HG03342 (cell line): ENCODE measurements around the gene GSK3A.

ENCODE experiments used
- ATAC-seq: cut with Tn5 transposase; IDR thresholded peaks from one replicate; pipeline ENCODE4 v1.9.1; 2021; ENCODE audit warnings: mild to moderate bottlenecking, moderate library complexity; ENCODE audit not compliant: unreplicated experiment

Gene GSK3A

DNA sequence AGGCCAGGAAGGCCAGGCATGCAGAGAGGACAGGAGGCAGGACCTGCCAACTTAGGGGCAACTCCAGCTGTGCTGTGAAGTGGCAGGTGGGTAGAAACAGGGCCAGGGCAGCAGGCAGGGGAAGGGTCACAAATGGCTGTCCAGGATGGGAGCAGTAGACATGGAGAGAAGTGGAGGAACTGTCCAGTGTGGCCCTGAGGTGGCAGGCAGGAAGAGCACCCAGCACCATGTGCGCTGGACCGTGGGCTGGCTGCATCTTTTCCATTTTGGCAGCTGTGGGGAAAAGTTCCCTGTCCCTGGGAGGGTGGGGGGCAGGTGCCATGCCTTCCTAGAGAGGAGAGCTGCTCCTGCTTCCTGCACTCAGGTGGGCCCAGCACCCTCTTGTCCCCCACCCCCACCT is 38.7 kb downstream of the GSK3A start:
- ATAC-seq = no peak

DNA sequence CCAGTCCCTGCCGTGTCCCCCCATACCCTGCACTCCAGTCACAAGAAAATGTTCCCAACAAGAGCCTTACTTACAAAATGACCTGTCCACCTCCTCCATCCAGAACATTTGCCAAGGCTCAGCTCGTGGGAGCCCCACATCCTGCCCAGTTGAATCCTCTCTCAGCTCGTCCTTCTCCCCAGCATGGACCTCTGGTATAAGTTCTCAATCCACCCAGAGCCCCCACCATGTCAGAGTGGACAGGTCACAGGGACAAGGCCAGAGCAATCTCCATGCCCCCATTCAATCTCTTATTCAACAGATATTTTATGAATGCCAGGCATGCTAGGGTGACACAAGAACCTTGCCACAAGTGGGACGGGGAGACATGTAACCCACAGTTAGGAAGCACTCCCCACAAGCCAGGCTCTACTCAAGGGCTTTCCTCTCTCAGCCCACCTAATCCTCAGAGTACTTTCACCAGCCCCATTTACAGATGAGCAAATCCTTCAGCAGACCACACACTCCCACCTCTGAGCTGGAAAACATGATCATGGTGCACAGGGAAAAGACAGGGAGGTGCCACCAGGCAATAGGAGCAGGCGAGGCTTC is 40.0 kb downstream of the GSK3A start:
- ATAC-seq = no peak

DNA sequence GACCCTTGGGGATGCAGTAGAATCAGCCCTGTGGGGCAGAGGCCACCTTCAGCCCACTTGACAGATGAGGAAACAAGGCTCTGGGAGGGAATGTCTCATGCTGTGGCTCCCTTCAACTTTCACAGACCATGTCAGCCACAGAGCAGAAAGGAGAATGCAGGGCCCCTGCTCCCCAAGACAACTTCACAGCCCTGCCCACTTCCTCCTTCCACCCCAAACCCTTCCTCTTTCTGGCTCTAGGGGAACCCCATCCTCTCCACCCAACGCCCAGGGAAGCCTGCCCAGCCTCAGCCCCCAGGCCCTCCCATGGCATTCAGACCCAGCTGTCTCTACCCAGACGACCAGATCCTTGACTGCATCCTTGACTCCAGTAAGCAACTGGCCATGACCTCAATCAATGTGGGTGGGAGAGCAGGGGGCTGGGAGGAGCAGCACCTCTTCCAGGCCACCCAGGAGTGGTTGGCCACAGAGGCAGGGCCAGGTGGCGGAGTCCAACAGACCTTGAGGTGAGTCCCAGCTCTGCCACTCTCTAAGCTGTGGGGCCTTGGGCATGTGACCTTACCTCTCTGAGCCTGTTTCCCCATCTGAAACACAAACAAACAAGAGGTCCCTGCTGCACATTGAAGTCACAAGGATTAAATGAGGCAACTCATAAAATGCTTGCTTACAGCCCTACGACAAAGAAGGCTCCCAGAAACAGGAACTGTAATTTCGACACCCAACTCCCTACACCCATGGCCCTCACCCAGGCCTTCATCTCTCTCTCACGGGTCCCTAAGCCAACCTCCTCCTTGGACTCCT is 40.7 kb downstream of the GSK3A start:
- ATAC-seq = peak; percentile 40

DNA sequence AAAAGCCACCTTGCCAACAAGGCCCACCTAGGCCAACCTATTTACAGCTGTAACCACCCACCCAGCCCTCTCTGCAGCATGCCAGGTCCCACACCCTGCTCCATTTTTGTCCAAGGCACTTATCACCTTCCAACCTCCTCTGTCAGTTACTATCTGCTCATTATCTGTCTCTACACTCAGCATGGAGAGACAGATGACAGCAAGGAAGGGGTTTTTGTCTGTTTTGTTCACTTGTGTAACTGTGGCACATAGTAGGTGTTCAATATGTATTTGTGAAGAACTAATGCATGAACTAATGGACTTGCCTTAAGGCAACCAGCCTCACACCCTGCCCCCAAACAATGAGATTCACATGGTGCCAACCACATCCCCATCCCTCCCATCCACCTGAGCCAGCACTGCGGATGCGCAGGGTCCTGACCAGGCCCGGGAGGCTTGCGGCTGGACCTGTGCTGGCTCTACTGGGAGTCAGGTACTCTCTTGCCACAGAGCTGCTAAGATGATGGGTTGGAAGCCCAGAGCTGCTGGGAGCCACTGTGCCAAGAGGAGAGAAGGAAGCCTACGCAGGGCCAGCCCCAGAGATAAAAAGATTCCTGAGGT is 42.2 kb downstream of the GSK3A start:
- ATAC-seq = no peak

DNA sequence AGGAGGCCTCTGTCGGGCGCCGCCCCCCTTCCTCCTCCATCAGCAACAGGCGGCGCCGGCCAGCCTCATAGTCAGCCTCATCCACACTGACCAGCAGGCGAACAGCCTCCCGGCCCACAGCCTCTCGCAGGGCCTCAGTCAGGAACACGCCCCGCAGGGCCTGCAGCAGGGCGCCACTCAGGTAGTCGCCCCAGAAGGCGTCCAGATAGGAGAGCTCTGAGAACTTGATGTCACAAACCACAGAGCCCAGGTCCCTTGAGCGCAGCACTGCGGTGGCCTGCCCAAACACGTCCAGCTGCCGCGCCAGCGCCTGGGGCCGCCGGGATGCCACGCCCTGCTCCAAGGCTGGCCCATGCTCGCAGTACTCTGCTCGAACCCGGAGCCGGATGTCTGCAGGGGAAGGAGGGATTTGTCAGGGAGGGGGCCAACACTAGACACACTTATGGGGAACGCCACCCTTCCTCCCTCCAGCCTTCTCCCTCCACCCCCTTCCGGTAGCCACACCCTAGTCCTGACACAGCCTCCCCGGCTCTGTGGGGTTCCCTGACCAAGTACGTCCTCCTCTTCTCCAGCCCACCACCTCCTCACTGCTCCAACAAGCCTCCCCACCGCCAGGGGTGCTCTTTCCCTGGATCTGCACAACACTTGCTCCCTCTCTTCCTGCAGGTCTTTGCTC is 42.8 kb downstream of the GSK3A start:
- peak; percentile 31 for ATAC-seq

DNA sequence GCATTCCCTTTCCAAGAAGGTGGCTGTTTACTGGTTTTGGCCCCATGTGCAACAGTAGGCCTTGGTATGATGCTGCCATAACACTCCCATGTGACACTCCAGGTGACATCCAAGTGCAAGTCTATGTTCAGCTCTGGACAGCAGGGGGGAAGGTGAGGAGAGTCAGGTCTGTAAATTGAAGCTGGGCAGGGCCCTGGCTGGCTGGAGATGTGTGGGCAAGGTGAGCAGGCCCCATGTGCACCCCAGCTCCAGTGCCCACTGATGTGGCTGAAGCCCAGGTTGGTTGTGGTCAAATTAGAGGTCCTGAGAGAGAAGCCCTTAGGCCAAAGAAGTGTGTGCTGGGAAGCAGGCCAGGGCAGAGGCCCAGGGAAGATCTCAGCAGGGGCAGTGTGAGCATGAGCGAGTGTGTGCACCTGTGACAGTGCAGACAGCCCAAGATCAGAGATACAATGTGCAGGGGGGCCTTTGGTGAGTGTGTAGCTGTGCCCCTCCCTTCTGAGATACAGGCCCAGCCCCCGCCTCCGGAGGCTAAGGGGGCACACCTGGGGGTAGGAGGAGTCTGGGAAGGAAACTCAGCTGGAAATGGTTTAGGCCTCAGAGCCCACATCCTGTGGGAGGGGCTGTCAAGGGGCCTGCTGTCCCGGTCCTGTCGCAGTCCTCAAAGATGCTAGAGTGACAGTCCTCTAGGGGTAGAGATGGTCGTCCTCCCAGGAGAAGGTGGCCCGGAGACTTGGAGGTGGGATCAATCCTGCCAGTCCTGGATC is 43.5 kb downstream of the GSK3A start:
- ATAC-seq = peak; percentile 33

DNA sequence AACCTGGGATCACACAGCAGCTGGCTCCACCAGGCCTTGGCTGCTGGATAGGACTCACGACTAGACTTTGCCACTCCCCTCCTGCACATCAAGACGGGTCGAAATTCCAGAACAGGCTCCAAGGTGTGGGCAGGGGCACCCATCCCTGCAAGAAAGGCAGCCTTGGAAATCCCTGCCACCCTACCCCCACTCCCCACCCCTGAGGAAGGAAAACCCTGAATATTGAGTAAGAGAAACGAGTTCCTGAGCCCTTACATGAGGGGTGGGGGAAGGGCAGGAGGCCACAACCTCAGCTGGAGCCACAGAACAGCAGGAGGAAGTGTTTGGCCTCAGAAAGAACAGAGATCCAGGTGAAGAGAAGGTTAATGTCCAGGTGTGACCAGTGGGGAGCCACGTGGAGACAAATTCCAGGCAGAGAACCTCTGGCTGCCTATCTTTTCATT is 45.0 kb downstream of the GSK3A start:
- ATAC-seq = no peak

DNA sequence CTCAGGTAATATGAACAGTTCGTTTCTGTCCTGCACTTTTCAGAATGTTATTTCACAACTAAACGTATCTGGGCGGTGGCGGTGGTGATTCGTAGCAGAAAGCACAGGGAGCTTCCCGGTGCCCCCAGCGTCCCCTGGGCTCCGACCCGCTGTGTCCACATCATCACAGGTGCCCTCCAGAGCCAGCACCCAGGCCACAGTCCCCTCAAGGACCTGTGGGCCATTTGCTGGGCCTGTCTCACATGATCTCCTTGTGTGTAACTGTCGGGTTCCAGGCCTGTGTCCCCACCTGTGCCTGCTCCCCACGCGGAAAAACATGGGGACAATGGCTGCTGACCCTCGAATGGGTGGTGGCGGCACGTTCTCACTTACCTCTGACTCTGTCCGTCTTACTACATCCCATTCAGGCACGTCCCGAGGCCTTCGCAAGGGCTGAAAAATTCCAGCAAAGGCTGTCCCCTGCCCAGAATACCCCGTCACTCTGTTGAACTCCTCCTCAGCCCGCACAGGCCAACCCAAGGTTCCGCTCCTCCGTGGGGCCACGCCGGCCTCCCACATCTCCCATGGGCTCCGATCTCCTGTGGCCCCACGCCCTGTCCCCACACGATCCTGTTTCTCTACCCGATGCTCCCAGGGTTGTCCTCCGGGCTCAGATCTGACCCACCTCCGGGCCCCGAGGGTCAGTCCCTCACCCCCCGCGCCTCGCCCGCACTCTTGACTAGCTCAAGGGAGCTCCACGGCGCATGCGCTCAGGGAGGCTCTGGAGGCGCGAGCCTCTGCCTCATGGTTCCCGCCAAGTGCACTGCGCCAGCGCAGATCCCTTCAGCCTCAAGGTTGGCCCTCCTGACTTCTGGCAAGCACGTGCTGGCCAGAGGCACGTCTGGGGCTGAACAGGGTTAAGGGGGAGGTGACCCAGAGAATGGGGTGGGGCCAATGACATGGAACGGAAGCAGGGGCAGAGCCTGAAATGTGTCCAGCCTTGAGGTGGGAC is 46.1 kb downstream of the GSK3A start:
- ATAC-seq = no peak

DNA sequence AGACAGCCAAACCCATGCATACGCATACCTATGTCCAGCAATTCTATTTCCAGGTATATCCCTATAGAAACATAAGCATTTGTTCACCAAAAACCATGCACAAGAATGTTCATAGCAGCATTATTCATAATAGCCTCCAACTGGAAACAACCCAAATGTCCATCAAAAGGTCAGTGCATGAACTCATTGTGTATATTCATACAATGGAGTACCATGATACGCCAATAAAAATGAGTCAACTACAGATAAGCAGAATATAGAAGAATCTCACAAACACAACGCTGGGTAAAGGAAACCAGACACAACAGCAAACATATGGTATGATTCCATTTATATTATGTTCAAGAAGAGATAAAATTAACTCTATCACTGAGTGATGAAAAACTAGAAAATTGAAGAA is 48.7 kb downstream of the GSK3A start:
- ATAC-seq = no peak

DNA sequence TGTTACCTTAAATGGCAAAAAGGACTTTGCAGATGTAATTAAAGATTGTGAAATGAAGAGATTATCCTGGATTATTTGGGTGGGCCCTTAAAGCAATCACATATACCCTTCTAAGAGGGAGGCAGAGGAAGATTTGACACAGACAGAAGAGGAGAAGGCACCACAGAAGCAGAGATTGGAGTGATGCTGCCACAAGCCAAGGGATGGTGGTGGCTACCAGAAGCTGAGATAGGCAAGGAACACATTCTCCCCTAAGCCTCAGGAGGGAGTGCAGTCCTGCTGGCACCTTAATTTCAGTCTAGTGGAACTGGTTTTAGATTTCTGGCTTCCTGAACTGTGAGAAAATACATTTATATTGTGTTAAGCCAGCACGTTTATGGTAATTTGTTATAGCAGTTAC is 49.1 kb downstream of the GSK3A start:
- no peak for ATAC-seq

DNA sequence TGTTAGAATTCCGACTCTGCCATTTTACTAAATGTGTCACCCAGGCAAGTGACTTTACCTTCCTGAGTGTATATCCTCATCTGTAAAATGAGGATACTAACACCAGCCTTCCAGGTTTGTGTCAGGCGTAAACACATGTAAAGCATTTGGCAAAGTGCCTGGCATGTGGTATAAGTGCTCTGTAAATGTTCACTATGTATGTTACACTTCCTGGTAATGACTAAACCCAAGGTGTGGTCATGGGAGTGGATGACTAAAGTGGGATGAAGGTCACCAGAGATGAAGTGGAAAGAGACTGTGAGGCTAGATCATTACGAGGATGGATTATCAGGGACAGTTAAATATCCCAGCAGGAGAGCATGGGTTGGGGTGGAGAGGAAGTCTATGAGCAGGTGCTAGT is 50.5 kb downstream of the GSK3A start:
- no peak for ATAC-seq

DNA sequence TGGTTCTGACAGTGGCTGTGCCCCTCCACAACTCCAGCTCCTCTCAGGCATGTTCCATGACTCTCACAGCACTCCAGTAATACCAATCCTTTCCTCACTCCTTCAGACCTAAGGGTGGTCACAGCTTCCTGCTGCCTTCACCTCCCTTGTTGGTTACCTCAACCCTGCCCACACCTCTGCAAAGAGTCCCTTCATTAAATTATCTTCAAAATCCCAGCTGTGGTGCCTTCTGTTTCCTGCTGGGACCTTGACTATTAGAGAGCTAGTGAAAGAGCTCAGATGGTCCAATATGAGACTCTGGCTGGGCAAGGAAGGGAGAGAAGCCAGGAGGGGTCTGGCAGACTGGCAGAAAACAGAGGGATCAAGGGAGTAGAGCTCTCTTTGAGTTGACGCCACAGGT is 51.1 kb downstream of the GSK3A start:
- ATAC-seq = no peak

DNA sequence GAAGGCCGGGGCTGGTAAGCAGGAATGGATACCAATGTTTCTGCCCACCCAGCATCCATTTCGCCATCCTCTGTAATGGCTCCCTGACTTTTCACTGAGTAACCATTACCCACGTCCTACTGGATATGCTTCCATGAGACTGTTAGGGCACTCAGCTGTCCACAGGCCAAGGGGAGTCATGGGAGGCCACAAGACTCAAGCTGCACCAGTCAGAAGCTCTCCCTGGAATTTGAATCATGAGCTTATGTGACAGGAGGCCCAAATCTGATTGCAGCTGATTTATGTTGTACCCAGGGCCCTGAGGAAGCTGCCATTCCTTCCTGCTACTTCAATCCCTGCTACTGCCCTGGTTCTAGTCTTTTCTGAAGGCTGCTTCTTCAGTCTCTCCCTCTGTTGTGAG is 53.3 kb downstream of the GSK3A start:
- ATAC-seq = no peak

DNA sequence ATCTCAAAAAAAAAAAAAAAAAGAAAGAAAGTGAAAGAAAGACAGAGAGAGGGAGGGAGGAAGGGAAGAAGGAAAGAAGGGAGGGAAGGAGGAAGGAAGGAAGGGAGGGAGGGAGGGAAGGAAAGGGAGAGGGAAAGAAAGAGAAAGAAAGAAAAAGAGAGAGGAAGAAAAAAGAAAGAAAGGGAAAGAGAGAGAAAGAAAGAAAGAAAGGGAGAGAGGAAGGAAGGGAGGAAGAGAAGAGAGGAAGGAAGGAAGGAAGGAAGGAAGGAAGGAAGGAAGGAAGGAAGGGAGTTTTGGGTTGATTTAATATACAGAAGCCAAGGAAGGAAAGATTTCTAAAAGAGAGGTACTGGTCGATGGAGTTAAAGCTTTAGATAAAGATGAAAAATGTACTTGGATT is 53.7 kb downstream of the GSK3A start:
- no peak for ATAC-seq

DNA sequence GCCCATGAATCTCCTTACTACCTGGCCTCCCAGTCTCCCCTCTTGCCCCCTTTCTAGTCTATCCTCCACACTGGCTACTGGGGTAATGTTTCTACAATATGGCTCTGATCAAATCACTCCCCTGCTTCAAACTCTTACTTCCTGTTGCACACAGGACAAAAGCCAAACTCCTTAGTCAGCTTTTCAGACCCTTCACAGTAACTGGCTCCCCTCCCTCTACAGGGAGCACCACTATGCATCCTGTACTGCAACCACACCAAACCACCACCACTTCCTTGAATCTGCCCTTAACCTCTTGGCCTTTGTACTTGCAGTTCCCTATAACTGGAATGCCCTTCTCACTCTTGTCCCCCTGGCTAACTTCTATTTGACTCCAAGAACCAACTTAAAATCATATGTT is 57.1 kb downstream of the GSK3A start:
- ATAC-seq = no peak

DNA sequence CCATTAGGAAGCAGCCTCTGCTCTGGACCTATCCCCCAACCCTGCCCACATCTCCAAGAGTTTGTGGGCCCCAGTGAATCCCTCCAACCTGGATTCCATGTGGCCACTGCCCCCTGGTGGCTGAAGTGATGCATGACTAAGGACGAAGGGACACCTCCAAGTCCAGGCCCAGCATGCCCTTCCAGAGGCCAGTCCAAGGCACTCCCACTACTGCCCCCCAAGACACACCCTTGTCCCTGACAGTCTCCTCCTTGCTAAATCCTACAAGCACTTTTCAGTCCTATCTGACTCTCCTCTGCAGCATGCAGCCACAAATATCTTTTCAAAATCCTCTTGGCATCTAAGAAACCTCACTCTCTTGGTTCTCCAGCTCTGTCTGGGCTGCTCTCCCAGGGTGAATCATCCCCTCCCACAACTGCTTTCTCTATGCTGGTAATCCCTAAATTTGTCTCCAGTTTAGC is 58.0 kb downstream of the GSK3A start:
- ATAC-seq = no peak
